ENCODE measurements around the gene NDC80. TPM values are rescaled to one million over a fixed set of nuclear protein-coding genes. Genes with fewer than 3 reads are reported as not detected.
A peak's percentile ranks its signal among the peaks of the same experiment; 100 is the strongest.

The NDC80 gene
- total RNA-seq, 2 experiments from 2014 or later, result 66.0 to 67.0 TPM

- H3K36me3 Mint-ChIP-seq, result peaks cover 59% of the 10 kb centered on the region
- peaks cover 14% of the 10 kb centered on the region for H3K4me1 Mint-ChIP-seq
- no peak for ATAC-seq (ENCODE audit: low read depth)
- H3K4me3 Mint-ChIP-seq, result no peak overlapping the region
- no peaks in the 10 kb centered on the region for H3K9me3 Mint-ChIP-seq
- no peak overlapping the region for H3K27ac Mint-ChIP-seq
- no peak for DNase-seq
- H3K27me3 Mint-ChIP-seq, result no peaks in the 10 kb centered on the region
- POLR2A ChIA-PET, result no interaction called here
Observed at GRCh38 chr18:2609604-2610003, 38.2 kb downstream of the NDC80 start.

- Mint-ChIP-seq H3K27ac (no peak overlapping the region), H3K9me3 (no peaks in the 10 kb centered on the region), H3K36me3 (peaks cover 62% of the 10 kb centered on the region), H3K4me1 (peaks cover 8% of the 10 kb centered on the region), H3K27me3 (no peaks in the 10 kb centered on the region), H3K4me3 (no peak overlapping the region)
- DNase-seq (no peak), ATAC-seq (ENCODE audit: low read depth) (no peak)
- POLR2A ChIA-PET, result no interaction called here
Observed at GRCh38 chr18:2610549-2610948, 39.2 kb downstream of the NDC80 start.

- POLR2A ChIA-PET, result interaction anchor here (0.5 kb wide), 1 partner anchor 28 kb away, joined by 3 read pairs; no protein-coding TSS in a partner anchor
- Mint-ChIP-seq H3K27ac (no peak overlapping the region), H3K27me3 (no peaks in the 10 kb centered on the region), H3K36me3 (peaks cover 69% of the 10 kb centered on the region), H3K9me3 (no peaks in the 10 kb centered on the region), H3K4me1 (peaks cover 3% of the 10 kb centered on the region), H3K4me3 (no peak overlapping the region)
- ATAC-seq (ENCODE audit: low read depth), result no peak
- DNase-seq, result no peak
Observed at GRCh38 chr18:2612996-2613395, 41.6 kb downstream of the NDC80 start.

- Mint-ChIP-seq H3K27me3 (no peaks in the 10 kb centered on the region), H3K4me3 (no peak overlapping the region), H3K36me3 (peaks cover 38% of the 10 kb centered on the region), H3K27ac (peak overlapping the region; percentile 25), H3K9me3 (no peaks in the 10 kb centered on the region), H3K4me1 (no peaks in the 10 kb centered on the region)
- ATAC-seq (ENCODE audit: low read depth) (no peak), DNase-seq (no peak)
- POLR2A ChIA-PET, result interaction anchor here (1.3 kb wide), 1 partner anchor 39 kb away, joined by 7 read pairs; the partner anchor contains the start of gene SMCHD1
Observed at GRCh38 chr18:2617401-2617998, 46.1 kb downstream of the NDC80 start.

GRCh38 chr18:2618009-2618408 is 46.7 kb downstream of the NDC80 start:
- POLR2A ChIA-PET, result no interaction called here
- H3K27ac Mint-ChIP-seq, result no peak overlapping the region
- H3K4me1 Mint-ChIP-seq, result no peaks in the 10 kb centered on the region
- no peak for ATAC-seq (ENCODE audit: low read depth)
- H3K36me3 Mint-ChIP-seq, result peaks cover 33% of the 10 kb centered on the region
- no peaks in the 10 kb centered on the region for H3K9me3 Mint-ChIP-seq
- H3K27me3 Mint-ChIP-seq, result no peaks in the 10 kb centered on the region
- DNase-seq, result no peak
- H3K4me3 Mint-ChIP-seq, result no peak overlapping the region

- Mint-ChIP-seq H3K27ac (peak overlapping the region; percentile 1), H3K36me3 (no peaks in the 10 kb centered on the region), H3K4me1 (peaks cover 15% of the 10 kb centered on the region), H3K9me3 (peaks cover 3% of the 10 kb centered on the region), H3K27me3 (no peaks in the 10 kb centered on the region), H3K4me3 (no peak overlapping the region)
- ATAC-seq (ENCODE audit: low read depth) (no peak), DNase-seq (no peak)
- POLR2A ChIA-PET, result interaction anchor here (2.7 to 4.0 kb wide), 2 partner anchors 19 to 31 kb away, joined by 9 to 18 read pairs; partner anchors contain the start of gene SMCHD1
Observed at GRCh38 chr18:2625217-2625616, 53.9 kb downstream of the NDC80 start.

- Mint-ChIP-seq H3K9me3 (peaks cover 16% of the 10 kb centered on the region), H3K4me1 (peaks cover 15% of the 10 kb centered on the region), H3K27ac (peak overlapping the region; percentile 38), H3K27me3 (no peaks in the 10 kb centered on the region), H3K4me3 (no peak overlapping the region), H3K36me3 (peaks cover 12% of the 10 kb centered on the region)
- DNase-seq (no peak), ATAC-seq (ENCODE audit: low read depth) (peak; percentile 92)
- POLR2A ChIA-PET, result interaction anchor here (2.7 to 4.0 kb wide), 3 partner anchors 8 to 28 kb away, joined by 9 to 20 read pairs (median 18); partner anchors contain the start of gene SMCHD1
Observed at GRCh38 chr18:2627821-2628276, 56.5 kb downstream of the NDC80 start.

GRCh38 chr18:2629003-2629402 is 57.6 kb downstream of the NDC80 start:
- POLR2A ChIA-PET, result interaction anchor here (3.2 kb wide), 1 partner anchor 7 kb away, joined by 20 read pairs; no protein-coding TSS in a partner anchor

GRCh38 chr18:2635586-2635985 is 64.2 kb downstream of the NDC80 start:
- DNase-seq (no peak), ATAC-seq (ENCODE audit: low read depth) (no peak)
- Mint-ChIP-seq H3K27me3 (no peaks in the 10 kb centered on the region), H3K9me3 (peaks cover 24% of the 10 kb centered on the region), H3K4me1 (peaks cover 48% of the 10 kb centered on the region), H3K27ac (peak overlapping the region; percentile 94), H3K4me3 (peak overlapping the region; percentile 7), H3K36me3 (peaks cover 27% of the 10 kb centered on the region)
- POLR2A ChIA-PET, result interaction anchor here (0.7 to 3.6 kb wide), 12 partner anchors 8 to 125 kb away, joined by 3 to 159 read pairs (median 8); partner anchors contain the start of genes METTL4, NDC80 and SMCHD1

More at GRCh38 chr18:2629003-2629402, 57.6 kb downstream of the NDC80 start:
- Mint-ChIP-seq H3K36me3 (peaks cover 12% of the 10 kb centered on the region), H3K9me3 (peaks cover 19% of the 10 kb centered on the region), H3K27me3 (no peaks in the 10 kb centered on the region), H3K27ac (no peak overlapping the region), H3K4me3 (no peak overlapping the region), H3K4me1 (peaks cover 15% of the 10 kb centered on the region)
- DNase-seq (no peak), ATAC-seq (ENCODE audit: low read depth) (no peak)

- Mint-ChIP-seq H3K27ac (peak overlapping the region; percentile 94), H3K4me1 (peaks cover 51% of the 10 kb centered on the region), H3K4me3 (peak overlapping the region; percentile 79), H3K27me3 (no peaks in the 10 kb centered on the region), H3K36me3 (peaks cover 27% of the 10 kb centered on the region), H3K9me3 (peaks cover 24% of the 10 kb centered on the region)
- peak; percentile 35 for ATAC-seq (ENCODE audit: low read depth)
- no peak for DNase-seq
- POLR2A ChIA-PET, result interaction anchor here (0.6 to 3.6 kb wide), 19 partner anchors 9 to 613 kb away, joined by 3 to 159 read pairs (median 5); partner anchors contain the start of genes METTL4, MYL12A, NDC80 and SMCHD1
Observed at GRCh38 chr18:2636126-2636631, 64.8 kb downstream of the NDC80 start.

GRCh38 chr18:2641638-2642037 is 70.3 kb downstream of the NDC80 start:
- Mint-ChIP-seq H3K27me3 (no peaks in the 10 kb centered on the region), H3K4me1 (peaks cover 38% of the 10 kb centered on the region), H3K9me3 (peaks cover 1% of the 10 kb centered on the region), H3K4me3 (peak overlapping the region; percentile 75), H3K36me3 (peaks cover 5% of the 10 kb centered on the region), H3K27ac (no peak overlapping the region)
- no peak for DNase-seq
- POLR2A ChIA-PET, result interaction anchor here (0.7 to 5.2 kb wide), 7 partner anchors 10 to 606 kb away, joined by 3 to 103 read pairs (median 3); partner anchors contain the start of genes MYL12A and SMCHD1
- ATAC-seq (ENCODE audit: low read depth), result peak; percentile 57

GRCh38 chr18:2642771-2643170 is 71.4 kb downstream of the NDC80 start:
- Mint-ChIP-seq H3K27me3 (no peaks in the 10 kb centered on the region), H3K4me3 (peak overlapping the region; percentile 51), H3K4me1 (peaks cover 30% of the 10 kb centered on the region), H3K9me3 (peaks cover 1% of the 10 kb centered on the region), H3K36me3 (peaks cover 5% of the 10 kb centered on the region), H3K27ac (no peak overlapping the region)
- no peak for DNase-seq
- POLR2A ChIA-PET, result interaction anchor here (1.3 to 5.2 kb wide), 3 partner anchors 8 to 72 kb away, joined by 3 to 103 read pairs (median 9); partner anchors contain the start of gene SMCHD1
- ATAC-seq (ENCODE audit: low read depth), result no peak

GRCh38 chr18:2644535-2644934 is 73.2 kb downstream of the NDC80 start:
- H3K4me3 Mint-ChIP-seq, result no peak overlapping the region
- POLR2A ChIA-PET, result interaction anchor here (1.7 to 5.2 kb wide), 2 partner anchors 8 to 12 kb away, joined by 5 to 103 read pairs; partner anchors contain the start of gene SMCHD1

More at GRCh38 chr18:2644535-2644934, 73.2 kb downstream of the NDC80 start:
- ATAC-seq (ENCODE audit: low read depth) (no peak), DNase-seq (no peak)
- Mint-ChIP-seq H3K4me1 (peaks cover 17% of the 10 kb centered on the region), H3K9me3 (peaks cover 1% of the 10 kb centered on the region), H3K36me3 (peaks cover 3% of the 10 kb centered on the region), H3K27me3 (no peaks in the 10 kb centered on the region), H3K27ac (no peak overlapping the region)
